WTC11 (cell line): ENCODE data around the gene PTPRN2.

Experiments used
- CTCF ChIP-seq: fragments of 200-600 bp; IDR thresholded peaks from 2 replicates; pipeline ENCODE4 v1.8.0; 2022; ENCODE audit warnings: antibody characterized with exemption
- JAZF1 ChIP-seq: fragments of 250-450 bp; sonication (Bioruptor Pico); IDR thresholded peaks from 2 replicates; pipeline ENCODE4 v1.9.0; 2021; ENCODE audit warnings: moderate library complexity, mild to moderate bottlenecking, inconsistent platforms
- JUN ChIP-seq: sonication (generic); formaldehyde crosslinking; IDR thresholded peaks from 2 replicates; pipeline ENCODE4 v1.8.0; 2023; ENCODE audit warnings: mild to moderate bottlenecking, missing genetic modification reagents
- MAX ChIP-seq: sonication (generic); formaldehyde crosslinking; IDR thresholded peaks from 2 replicates; pipeline ENCODE4 v1.8.0; 2022; ENCODE audit warnings: mild to moderate bottlenecking, missing genetic modification reagents
- NFYB ChIP-seq: sonication (generic); formaldehyde crosslinking; conservative IDR thresholded peaks from 2 replicates; pipeline ENCODE4 v1.8.0; 2022; ENCODE audit warnings: low read depth, missing genetic modification reagents
- SP1 ChIP-seq: sonication (generic); formaldehyde crosslinking; conservative IDR thresholded peaks from 2 replicates; pipeline ENCODE4 v1.8.1; 2022; ENCODE audit warnings: missing genetic modification reagents

- TF ChIP-seq SP1, result no peak
- no peak for TF ChIP-seq MAX (CRISPR knock-in tag)
- no peak for TF ChIP-seq CTCF
- no peak for TF ChIP-seq JAZF1
- no peak for TF ChIP-seq NFYB (CRISPR knock-in tag)
- no peak for TF ChIP-seq JUN
Measured at GRCh38 chr7:158424011-158424410, 163.6 kb downstream of the PTPRN2 start.
